GM12878 (cell line): Measurements from ENCODE around the gene TBL3. TPM values are rescaled to one million over a fixed set of nuclear protein-coding genes. Genes with fewer than 3 reads are reported as not detected.
"Not testable (repeated sequence)": the region's sequence is repeated elsewhere in the genome, so short reads cannot be mapped to it uniquely, and the experiment has no call there.

Experiments
- ATAC-seq: fragments of 200-7000 bp; cut with Tn5 transposase; 3 replicates; pipeline ENCODE4 v1.9.1; 2020; ENCODE audit warnings: mild to moderate bottlenecking, moderate library complexity
- BruUV-seq: library from RNA; stranded (reverse); fragments of 400-500 nt; replicated peaks from 2 replicates; lab custom pipeline; 2021; lab: Mats Ljungman, UMichigan
- CTCF ChIA-PET: fragments of 300-600 bp; sonication (Branson Sonifier 250); formaldehyde crosslinking; extraction: SDS; loops from one replicate; lab custom pipeline; 2021; ENCODE audit warnings: inconsistent platforms; lab: Yijun Ruan, JAX
- POLR2A ChIA-PET: fragments of 350-600 bp; formaldehyde crosslinking; extraction: SDS; loops from one replicate; lab custom pipeline; 2021; ENCODE audit warnings: inconsistent platforms; lab: Charles Lee
- RAD21 ChIA-PET: fragments of 300-600 bp; sonication (Branson Sonifier 250); formaldehyde crosslinking; loops from one replicate; lab custom pipeline; 2023; ENCODE audit warnings: antibody characterized with exemption; ENCODE audit not compliant: unreplicated experiment; lab: Charles Lee
- SMC1A ChIA-PET: fragments of 300-600 bp; sonication (Branson Sonifier 250); formaldehyde crosslinking; loops from one replicate; lab custom pipeline; 2023; ENCODE audit not compliant: unreplicated experiment, uncharacterized antibody; lab: Charles Lee
- DNase-seq: peaks from one replicate; pipeline ENCODE4 v3.0.0-alpha.2; 2011; ENCODE audit warnings: low read depth, low spot score
- FAIRE-seq: peaks from 3 replicates; lab custom pipeline; 2011; peaks lifted over from hg19 to GRCh38; lab: Jason Lieb, UNC
- H2AFZ ChIP-seq: 2 replicates; pipeline ENCODE4 v1.6.0; 2011; ENCODE audit warnings: low read depth, low read length, control low read depth; ENCODE audit not compliant: control insufficient read depth
- H3K27ac ChIP-seq: 2 replicates; pipeline ENCODE4 v1.5.1; 2011; ENCODE audit warnings: control low read depth; ENCODE audit not compliant: control insufficient read depth, insufficient read depth
- H3K27me3 ChIP-seq, 2 experiments: replicated peaks in 1 of 2; 2 replicates each; pipeline versions ENCODE4 v1.6.0 to v1.6.1; 2011; ENCODE audit warnings: low read length in 1 of 2; ENCODE audit not compliant: control insufficient read depth in 2 of 2, insufficient read depth in 2 of 2
- H3K36me3 ChIP-seq, 2 experiments: 2 replicates each; pipeline ENCODE4 v1.5.1; 2011; ENCODE audit warnings: low read length in 1 of 2; ENCODE audit not compliant: control insufficient read depth in 2 of 2, insufficient read depth in 2 of 2
- H3K4me1 ChIP-seq: 2 replicates; pipeline ENCODE4 v1.6.1; 2011; ENCODE audit warnings: mild to moderate bottlenecking, low read length, moderate library complexity, mixed read lengths; ENCODE audit not compliant: control insufficient read depth, insufficient read depth
- H3K4me2 ChIP-seq: 2 replicates; pipeline ENCODE4 v1.6.0; 2011; ENCODE audit warnings: control low read depth; ENCODE audit not compliant: control insufficient read depth, insufficient read depth
- H3K4me3 ChIP-seq: fragments of 200-600 bp; sonication (generic); 2 replicates; pipeline ENCODE4 v1.5.1; 2016
- H3K79me2 ChIP-seq: 2 replicates; pipeline ENCODE4 v1.6.0; 2011; ENCODE audit warnings: low read length; ENCODE audit not compliant: control insufficient read depth, insufficient read depth
- H3K9ac ChIP-seq: 2 replicates; pipeline ENCODE4 v1.8.0; 2011; ENCODE audit warnings: low read length, control low read depth, mixed read lengths; ENCODE audit not compliant: control insufficient read depth, insufficient read depth
- H3K9me3 ChIP-seq: replicated peaks from 3 replicates; pipeline ENCODE4 v1.5.1; 2011; ENCODE audit warnings: mild to moderate bottlenecking, low read length; ENCODE audit not compliant: control insufficient read depth, insufficient read depth
- H4K20me1 ChIP-seq: 2 replicates; pipeline ENCODE4 v1.6.0; 2011; ENCODE audit not compliant: control insufficient read depth, insufficient read depth
- IKZF2 ChIP-seq, 2 experiments: fragments of 450-650 bp; IDR thresholded peaks; 2 replicates each; pipeline ENCODE4 v1.6.1; 2017; ENCODE audit warnings: mild to moderate bottlenecking in 2 of 2, moderate library complexity in 2 of 2
- IRF4 ChIP-seq: IDR thresholded peaks from 2 replicates; pipeline ENCODE4 v1.6.1; 2011; ENCODE audit warnings: low read depth, low read length
- KDM1A ChIP-seq: fragments of 200-600 bp; sonication (generic); IDR thresholded peaks from 2 replicates; pipeline ENCODE4 v1.6.1; 2016; ENCODE audit warnings: borderline replicate concordance
- SMARCA5 ChIP-seq: fragments of 450-650 bp; IDR thresholded peaks from 2 replicates; pipeline ENCODE4 v1.6.1; 2017; ENCODE audit warnings: mild to moderate bottlenecking
- STAT1 ChIP-seq: fragments of 450-650 bp; conservative IDR thresholded peaks from 2 replicates; pipeline ENCODE4 v1.6.1; 2014; ENCODE audit warnings: antibody characterized with exemption, mild to moderate bottlenecking
- ZZZ3 ChIP-seq: IDR thresholded peaks from 2 replicates; pipeline ENCODE4 v1.6.1; 2011; ENCODE audit warnings: low read depth; ENCODE audit not compliant: control insufficient read depth, insufficient read length
- WGBS: methylation state at CpG from one replicate; pipeline ENCODE4 v1.1.6; 2016; ENCODE audit warnings: low lambda C conversion rate; ENCODE audit not compliant: insufficient replicate concordance, insufficient coverage; ENCODE audit errors: missing lambda C conversion rate; 5-methylcytosine and 5-hydroxymethylcytosine counted together
- in situ Hi-C: fragments of 300-500 bp; cut with MboI; formaldehyde crosslinking; loops from 9 replicates; pipeline ENCODE4 v1.14.3; 2018; ENCODE audit warnings: mixed read lengths
- intact Hi-C: fragments of 100-400 bp; cut with micrococcal nuclease; formaldehyde crosslinking; loops from one replicate; pipeline ENCODE4 v1.14.2; 2022; ENCODE audit not compliant: unreplicated experiment
- polyA plus RNA-seq, 11 experiments: library from polyadenylated mRNA; depleted of rRNA in 4 of 11; unstranded in 6 of 11; stranded (reverse) in 5 of 11; fragments of >200 nt; fragmentation: Nextera tagmentation in 4 of 11; fragmentation: Illumina TruSeq in 1 of 11; extraction: Ambion mirVana in 4 of 11; extraction: Trizol in 1 of 11; gene quantifications; 1 replicate in 1 of 11; 2 replicates in 10 of 11; pipeline versions ENCODE4 v1.2.1 to v1.2.3, GENCODE V29; 2011 to 2016; ENCODE audit warnings: inconsistent platforms in 2 of 11, missing spikeins in 2 of 11, low read depth in 1 of 11
- total RNA-seq, 4 experiments: library from RNA; depleted of rRNA in 3 of 4; stranded (reverse); fragments of >200 nt in 3 of 4; fragmentation: Illumina TruSeq in 1 of 4; extraction: Trizol in 1 of 4; gene quantifications; 2 replicates each; pipeline versions ENCODE4 v1.2.1 to v1.2.3, GENCODE V29; 2013 to 2021
- TF ChIP-seq, protein P1 (sequence below): fragments of 450-650 bp; IDR thresholded peaks from 2 replicates; pipeline ENCODE4 v1.6.1; 2017; ENCODE audit warnings: mild to moderate bottlenecking, moderate library complexity

The TBL3 gene
- total and polyA plus RNA-seq, 10 of the 15 experiments (the other 5 are each of a cell fraction or from before 2014, with no cell fraction given): 1.2 to 101 (median 34.2) TPM

GRCh38 chr16:1938910-1939309, 32.9 kb upstream of the TBL3 start (continued):
- TF ChIP-seq, protein P1, sequence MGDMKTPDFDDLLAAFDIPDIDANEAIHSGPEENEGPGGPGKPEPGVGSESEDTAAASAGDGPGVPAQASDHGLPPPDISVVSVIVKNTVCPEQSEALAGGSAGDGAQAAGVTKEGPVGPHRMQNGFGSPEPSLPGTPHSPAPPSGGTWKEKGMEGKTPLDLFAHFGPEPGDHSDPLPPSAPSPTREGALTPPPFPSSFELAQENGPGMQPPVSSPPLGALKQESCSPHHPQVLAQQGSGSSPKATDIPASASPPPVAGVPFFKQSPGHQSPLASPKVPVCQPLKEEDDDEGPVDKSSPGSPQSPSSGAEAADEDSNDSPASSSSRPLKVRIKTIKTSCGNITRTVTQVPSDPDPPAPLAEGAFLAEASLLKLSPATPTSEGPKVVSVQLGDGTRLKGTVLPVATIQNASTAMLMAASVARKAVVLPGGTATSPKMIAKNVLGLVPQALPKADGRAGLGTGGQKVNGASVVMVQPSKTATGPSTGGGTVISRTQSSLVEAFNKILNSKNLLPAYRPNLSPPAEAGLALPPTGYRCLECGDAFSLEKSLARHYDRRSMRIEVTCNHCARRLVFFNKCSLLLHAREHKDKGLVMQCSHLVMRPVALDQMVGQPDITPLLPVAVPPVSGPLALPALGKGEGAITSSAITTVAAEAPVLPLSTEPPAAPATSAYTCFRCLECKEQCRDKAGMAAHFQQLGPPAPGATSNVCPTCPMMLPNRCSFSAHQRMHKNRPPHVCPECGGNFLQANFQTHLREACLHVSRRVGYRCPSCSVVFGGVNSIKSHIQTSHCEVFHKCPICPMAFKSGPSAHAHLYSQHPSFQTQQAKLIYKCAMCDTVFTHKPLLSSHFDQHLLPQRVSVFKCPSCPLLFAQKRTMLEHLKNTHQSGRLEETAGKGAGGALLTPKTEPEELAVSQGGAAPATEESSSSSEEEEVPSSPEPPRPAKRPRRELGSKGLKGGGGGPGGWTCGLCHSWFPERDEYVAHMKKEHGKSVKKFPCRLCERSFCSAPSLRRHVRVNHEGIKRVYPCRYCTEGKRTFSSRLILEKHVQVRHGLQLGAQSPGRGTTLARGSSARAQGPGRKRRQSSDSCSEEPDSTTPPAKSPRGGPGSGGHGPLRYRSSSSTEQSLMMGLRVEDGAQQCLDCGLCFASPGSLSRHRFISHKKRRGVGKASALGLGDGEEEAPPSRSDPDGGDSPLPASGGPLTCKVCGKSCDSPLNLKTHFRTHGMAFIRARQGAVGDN: no peak
- TF ChIP-seq KDM1A: no peak
- TF ChIP-seq IKZF2 (IDR thresholded peaks at IDR 0.05): no peak
- TF ChIP-seq IRF4: no peak
- TF ChIP-seq SMARCA5: no peak
- TF ChIP-seq STAT1: no peak
- no peak for TF ChIP-seq ZZZ3
- TF ChIP-seq, all 136 proteins: peak for 0

GRCh38 chr16:1939833-1940232, 32.0 kb upstream of the TBL3 start:
- ChIA-PET POLR2A (interaction anchor here (0.6 to 2.3 kb wide), 3 partner anchors 17 to 210 kb away, joined by 3 to 6 read pairs (median 3); no protein-coding TSS in a partner anchor), RAD21 (interaction anchor here (1.8 kb wide), 1 partner anchor 11 kb away, joined by 6 read pairs; no protein-coding TSS in a partner anchor), CTCF (interaction anchor here (0.9 to 2.0 kb wide), 3 partner anchors 10 to 318 kb away, joined by 3 to 9 read pairs (median 4); no protein-coding TSS in a partner anchor)
- H2AFZ ChIP-seq, ATAC-seq, H3K9me3 ChIP-seq, FAIRE-seq, intact Hi-C loops, H3K27me3 ChIP-seq, DNase-seq, H3K36me3 ChIP-seq, H3K9ac ChIP-seq, BruUV-seq, SMC1A ChIA-PET, H4K20me1 ChIP-seq, H3K27ac ChIP-seq, H3K4me2 ChIP-seq, H3K4me3 ChIP-seq: not testable (repeated sequence)
- Histone ChIP-seq H3K4me1 (peaks cover 10% of the 10 kb centered on the region; the same call in 1 of the 2 replicates), H3K79me2 (peaks cover 18% of the 10 kb centered on the region)
- 97% methylated on average over 6 of the region's 8 CpGs for WGBS
- in situ Hi-C loops: loop anchor here (10.0 kb wide), 1 partner anchor 75 kb away; no protein-coding TSS in a partner anchor
